ENCODE measurements around the gene VPS33B. TPM values are rescaled to one million over a fixed set of nuclear protein-coding genes. Genes with fewer than 3 reads are reported as not detected.

Gene VPS33B
- total and polyA plus RNA-seq, 2 of the 13 experiments (the other 11 are each of a cell fraction or from before 2014, with no cell fraction given), result 15.8 to 16.5 TPM

GRCh38 chr15:91022075-91022831 lies at the start of gene VPS33B (continued):
- peak; percentile 25; the same call in 1 of the 2 replicates for TF ChIP-seq ARNT2 (CRISPR knock-in tag; IDR thresholded peaks at IDR 0.05; ENCODE audit: low read depth)
- peak; percentile 83; the same call in 1 of the 2 replicates for TF ChIP-seq KDM5A (IDR thresholded peaks at IDR 0.05; ENCODE audit: borderline replicate concordance, low read length)
- 0 out of 2 replicates have a peak, but pooled peaks have one; percentile 38 for TF ChIP-seq ERF (CRISPR knock-in tag; IDR thresholded peaks at IDR 0.05)
- TF ChIP-seq PRDM10 (CRISPR knock-in tag; IDR thresholded peaks at IDR 0.05; ENCODE audit: low read depth), result 0 out of 2 replicates have a peak, but pooled peaks have one; percentile 44
- peak; percentile 49 to 73; a peak in 3 of 4 replicates for TF ChIP-seq HMGXB4 (CRISPR knock-in tag; IDR thresholded peaks at IDR 0.05; ENCODE audit: borderline replicate concordance in 1 of 2, low read depth in 1 of 2)
- TF ChIP-seq TEAD3 (CRISPR knock-in tag; optimal IDR thresholded peaks at IDR 0.05; ENCODE audit: borderline replicate concordance), result peak; percentile 64
- TF ChIP-seq DZIP1 (CRISPR knock-in tag; IDR thresholded peaks at IDR 0.05), result 0 out of 2 replicates have a peak, but pooled peaks have one; percentile 38
- peak; percentile 78; the same call in 1 of the 2 replicates for TF ChIP-seq BCL3 (CRISPR knock-in tag; IDR thresholded peaks at IDR 0.05)
- peak; percentile 94 for TF ChIP-seq KDM2A (CRISPR knock-in tag; IDR thresholded peaks at IDR 0.05; ENCODE audit: borderline replicate concordance, low read depth)
- TF ChIP-seq ZBTB43 (CRISPR knock-in tag; conservative IDR thresholded peaks at IDR 0.05), result 0 out of 2 replicates have a peak, but pooled peaks have one; percentile 44
- peak; percentile 32; the same call in 1 of the 2 replicates for TF ChIP-seq SP2 (CRISPR knock-in tag; IDR thresholded peaks at IDR 0.05)
- TF ChIP-seq ETV5 (CRISPR knock-in tag; IDR thresholded peaks at IDR 0.05; ENCODE audit: borderline replicate concordance), result peak; percentile 73
- no peak for TF ChIP-seq ZMAT5 (CRISPR knock-in tag; IDR thresholded peaks at IDR 0.05; ENCODE audit: borderline replicate concordance, low read depth)
